Measurements from ENCODE around the gene PEF1.
A peak's percentile ranks its signal among the peaks of the same experiment; 100 is the strongest.

The PEF1 gene

DNA sequence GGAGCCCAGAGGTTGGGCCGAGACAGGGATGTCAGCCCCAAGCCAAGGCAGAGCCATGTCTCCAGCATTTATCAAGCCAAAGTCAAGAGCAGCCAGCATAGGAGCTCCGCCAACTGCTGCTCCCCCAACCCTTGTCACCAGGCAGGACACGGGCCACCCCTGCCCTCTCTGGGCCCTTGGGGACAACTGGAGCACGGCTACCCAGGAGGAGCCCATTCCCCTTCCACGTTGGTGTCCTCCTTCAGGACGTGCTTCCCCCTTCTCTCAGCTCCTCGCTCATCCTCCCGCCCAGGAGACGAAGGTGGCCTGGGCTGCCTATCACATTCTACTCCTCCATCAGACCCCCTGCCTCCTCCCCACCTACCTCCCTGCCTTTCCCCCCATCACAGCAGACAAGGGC is 19.9 kb upstream of the PEF1 start:
- DNase-seq (ENCODE audit: low spot score in 2 of 2), result no peak
- Mint-ChIP-seq H3K4me1 (peaks cover 5% of the 10 kb centered on the region), H3K9me3 (no peaks in the 10 kb centered on the region), H3K4me3 (no peak overlapping the region), H3K36me3 (no peaks in the 10 kb centered on the region), H3K27ac (no peak overlapping the region)
- no peak for ATAC-seq

DNA sequence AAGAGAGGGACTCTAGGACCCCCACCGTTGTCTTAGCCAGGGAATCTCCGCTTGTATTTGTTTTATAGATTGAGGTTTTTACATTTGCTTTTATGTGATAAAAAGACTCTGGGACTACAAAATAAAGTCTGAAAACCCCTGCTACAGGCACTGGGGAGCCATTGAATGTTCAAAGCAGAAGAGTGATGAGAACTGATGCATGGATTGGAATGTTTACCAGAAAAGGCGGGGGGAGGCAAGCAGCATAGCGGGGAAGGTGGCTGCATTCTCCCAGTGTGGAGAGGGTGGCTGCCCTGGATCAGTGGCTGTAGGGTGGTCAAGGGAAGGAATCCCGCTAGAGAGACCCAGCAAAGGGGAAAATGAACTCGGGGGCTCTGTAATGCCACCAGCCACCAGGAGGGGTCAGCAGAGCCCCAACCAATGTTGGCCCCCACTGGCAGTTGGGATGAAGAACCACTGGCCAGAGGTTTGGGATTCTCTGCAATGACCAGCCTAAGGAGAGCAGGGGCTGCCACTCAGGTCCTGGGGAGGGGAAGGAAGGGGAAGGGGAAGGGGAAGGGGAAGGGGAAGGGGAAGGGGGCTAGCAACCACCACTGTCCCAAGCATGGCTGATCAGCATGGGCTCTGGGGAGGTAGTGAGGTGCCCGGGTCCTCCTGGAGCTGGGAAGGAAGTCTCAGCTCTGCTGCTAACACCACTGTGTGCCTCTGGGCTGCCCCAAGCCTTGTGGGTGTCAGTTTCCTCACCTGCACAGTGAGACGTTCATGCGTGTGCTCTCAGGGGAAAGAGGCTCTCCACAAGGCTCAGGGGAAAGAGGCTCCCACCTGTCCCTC is 19.2 kb upstream of the PEF1 start:
- Mint-ChIP-seq H3K4me3 (no peak overlapping the region), H3K4me1 (no peaks in the 10 kb centered on the region), H3K36me3 (no peaks in the 10 kb centered on the region), H3K27ac (no peak overlapping the region), H3K9me3 (no peaks in the 10 kb centered on the region)
- ATAC-seq (no peak), DNase-seq (ENCODE audit: low spot score in 2 of 2) (peak; percentile 65 to 85)

DNA sequence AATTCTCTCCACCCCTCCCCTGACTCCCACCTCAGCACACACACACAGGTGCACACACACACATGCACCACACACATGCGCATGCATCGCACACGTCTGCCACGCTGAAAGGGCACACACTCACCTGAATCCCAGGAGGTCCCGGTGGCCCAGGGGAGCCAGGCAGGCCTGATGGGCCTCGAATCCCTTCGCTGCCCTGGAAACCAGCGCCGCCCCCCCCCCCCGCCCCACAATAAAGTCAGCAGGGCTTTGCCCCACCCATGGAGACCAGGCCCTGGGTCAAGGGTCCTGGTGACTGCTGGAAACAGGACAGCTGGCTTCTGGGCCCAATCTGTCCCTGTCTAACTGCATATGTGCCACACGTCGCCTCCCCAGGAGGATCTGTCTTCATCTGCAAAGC is 17.8 kb upstream of the PEF1 start:
- ATAC-seq, result no peak
- Mint-ChIP-seq H3K4me3 (no peak overlapping the region), H3K4me1 (no peaks in the 10 kb centered on the region), H3K9me3 (no peaks in the 10 kb centered on the region), H3K27ac (no peak overlapping the region), H3K36me3 (no peaks in the 10 kb centered on the region)
- DNase-seq (ENCODE audit: low spot score in 2 of 2), result no peak

DNA sequence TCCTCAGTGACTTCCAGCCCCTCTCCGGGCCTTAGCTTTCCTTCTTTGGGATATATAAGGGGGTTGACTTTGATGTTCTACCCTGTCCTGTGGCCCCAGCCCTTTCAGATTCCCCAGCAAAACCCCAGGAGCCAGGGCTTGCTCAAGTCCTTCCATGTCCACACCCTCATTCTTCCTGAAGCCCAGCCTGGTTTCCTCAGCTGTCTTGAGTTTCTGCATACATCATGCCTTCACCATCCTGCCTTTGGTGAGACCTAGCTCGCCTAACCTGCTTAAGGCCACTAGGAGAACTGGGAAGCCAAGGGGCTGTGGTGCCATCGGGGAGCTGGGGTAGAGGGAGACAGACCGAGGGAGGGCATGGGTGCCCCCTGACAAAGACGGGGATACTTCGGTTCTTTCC is 17.2 kb upstream of the PEF1 start:
- no peak for ATAC-seq
- no peaks in the 10 kb centered on the region for H3K9me3 Mint-ChIP-seq
- H3K4me3 Mint-ChIP-seq, result no peak overlapping the region
- no peak for DNase-seq (ENCODE audit: low spot score in 2 of 2)
- H3K36me3 Mint-ChIP-seq, result no peaks in the 10 kb centered on the region
- H3K27ac Mint-ChIP-seq, result no peak overlapping the region
- H3K4me1 Mint-ChIP-seq, result no peaks in the 10 kb centered on the region

DNA sequence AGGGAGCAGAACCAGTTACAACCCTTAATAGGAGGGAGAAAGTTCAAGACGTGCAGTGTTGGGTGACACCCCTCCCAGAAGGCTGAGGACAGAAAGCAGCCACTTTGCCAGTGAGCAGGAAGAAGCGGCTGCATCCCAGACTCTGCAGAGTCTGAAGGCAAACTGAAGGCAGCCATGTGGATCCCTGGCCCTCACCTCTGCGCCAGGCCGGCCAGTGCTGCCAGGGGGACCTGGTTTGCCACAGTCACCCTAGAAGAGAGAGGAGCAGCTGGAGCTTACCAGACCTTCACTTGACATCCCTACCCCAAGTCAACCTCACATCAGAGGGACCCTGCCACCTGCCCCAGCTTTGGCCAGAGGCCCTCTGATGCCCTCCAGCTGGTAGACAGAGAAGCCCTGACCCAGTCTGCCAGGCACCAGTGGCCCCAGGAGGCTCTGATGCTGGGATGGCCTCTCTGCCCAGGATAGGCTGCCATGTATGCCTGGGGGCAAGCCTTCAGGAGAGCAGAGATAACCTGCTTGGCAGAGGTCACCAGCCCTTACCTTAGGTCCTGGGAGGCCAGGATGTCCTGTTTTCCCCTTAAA is 16.3 kb upstream of the PEF1 start:
- DNase-seq (ENCODE audit: low spot score in 2 of 2), result no peak
- Mint-ChIP-seq H3K9me3 (no peaks in the 10 kb centered on the region), H3K36me3 (no peaks in the 10 kb centered on the region), H3K4me1 (no peaks in the 10 kb centered on the region), H3K4me3 (no peak overlapping the region), H3K27ac (peak overlapping the region; percentile 3)
- ATAC-seq, result no peak

DNA sequence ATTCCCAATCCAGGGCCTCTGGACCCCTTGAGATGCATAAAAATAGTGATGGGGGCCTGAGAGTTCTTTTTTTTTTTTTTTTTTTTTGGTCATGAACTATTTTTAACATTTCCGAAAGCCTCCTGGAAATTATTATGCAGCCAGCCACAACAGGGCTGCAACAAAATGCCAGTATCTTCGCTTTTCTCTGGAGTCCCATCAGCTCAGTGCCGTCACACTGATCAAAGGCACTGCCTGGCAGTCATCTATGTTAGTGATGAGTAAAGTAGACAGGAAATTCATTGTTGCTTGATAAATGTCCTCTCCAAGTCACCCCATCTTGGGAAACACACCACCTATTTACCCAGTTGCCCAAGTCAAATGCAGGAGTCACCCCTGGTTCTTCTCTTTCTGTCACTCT is 15.2 kb upstream of the PEF1 start:
- H3K4me1 Mint-ChIP-seq, result no peaks in the 10 kb centered on the region
- peak overlapping the region; percentile 3 for H3K27ac Mint-ChIP-seq
- no peak overlapping the region for H3K4me3 Mint-ChIP-seq
- H3K9me3 Mint-ChIP-seq, result no peaks in the 10 kb centered on the region
- ATAC-seq (no peak), DNase-seq (ENCODE audit: low spot score in 2 of 2) (no peak)
- no peaks in the 10 kb centered on the region for H3K36me3 Mint-ChIP-seq

DNA sequence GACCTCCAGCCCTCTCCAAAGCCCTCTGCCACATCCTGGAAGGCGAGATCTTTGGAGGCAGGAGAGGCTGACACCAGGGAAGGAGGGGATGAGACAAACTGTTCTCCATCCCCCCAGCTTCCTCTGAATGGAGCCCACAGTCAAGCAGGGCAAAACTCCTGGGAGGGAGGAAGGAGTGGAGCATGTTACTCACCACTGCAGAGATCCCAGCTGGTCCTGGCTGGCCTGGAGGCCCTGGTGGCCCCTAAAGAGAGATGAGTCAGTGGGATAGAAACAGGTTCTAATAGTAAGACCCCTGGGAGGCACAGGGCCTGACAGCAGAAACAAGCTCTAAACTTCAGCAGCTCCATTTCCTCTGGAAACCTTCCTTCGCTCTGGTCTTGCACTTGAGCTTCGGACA is 14.0 kb upstream of the PEF1 start:
- no peaks in the 10 kb centered on the region for H3K9me3 Mint-ChIP-seq
- H3K27ac Mint-ChIP-seq, result peak overlapping the region; percentile 34
- DNase-seq (ENCODE audit: low spot score in 2 of 2) (no peak), ATAC-seq (no peak)
- H3K4me1 Mint-ChIP-seq, result no peaks in the 10 kb centered on the region
- no peak overlapping the region for H3K4me3 Mint-ChIP-seq
- H3K36me3 Mint-ChIP-seq, result no peaks in the 10 kb centered on the region

DNA sequence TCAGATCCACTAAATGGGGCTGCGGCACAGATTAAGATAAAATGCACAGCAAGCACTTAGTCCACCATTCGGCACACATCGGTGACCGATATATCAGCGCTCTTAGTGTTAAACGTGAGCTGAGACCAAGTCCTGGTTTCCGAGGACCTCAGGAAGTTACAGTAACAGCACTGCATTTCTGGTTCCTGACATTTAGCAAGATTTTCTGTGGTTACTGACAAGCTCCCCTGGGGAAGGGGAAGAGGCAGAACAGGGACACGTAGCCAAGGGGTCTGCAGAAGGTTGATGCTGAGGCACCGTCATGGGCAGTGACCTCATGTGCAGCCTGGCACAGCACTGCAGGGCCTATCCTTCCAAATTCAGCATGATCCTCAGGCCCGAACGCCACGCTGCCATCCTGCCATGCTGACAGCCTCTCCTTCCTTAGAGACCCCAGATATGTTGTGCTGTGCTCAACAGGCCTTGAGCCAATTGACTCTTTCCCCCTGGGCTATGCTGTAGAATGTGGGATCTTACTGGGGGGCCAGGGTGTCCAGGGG is 13.4 kb upstream of the PEF1 start:
- ATAC-seq (no peak), DNase-seq (ENCODE audit: low spot score in 2 of 2) (no peak)
- Mint-ChIP-seq H3K9me3 (no peaks in the 10 kb centered on the region), H3K36me3 (no peaks in the 10 kb centered on the region), H3K4me1 (no peaks in the 10 kb centered on the region), H3K27ac (peak overlapping the region; percentile 34), H3K4me3 (no peak overlapping the region)

DNA sequence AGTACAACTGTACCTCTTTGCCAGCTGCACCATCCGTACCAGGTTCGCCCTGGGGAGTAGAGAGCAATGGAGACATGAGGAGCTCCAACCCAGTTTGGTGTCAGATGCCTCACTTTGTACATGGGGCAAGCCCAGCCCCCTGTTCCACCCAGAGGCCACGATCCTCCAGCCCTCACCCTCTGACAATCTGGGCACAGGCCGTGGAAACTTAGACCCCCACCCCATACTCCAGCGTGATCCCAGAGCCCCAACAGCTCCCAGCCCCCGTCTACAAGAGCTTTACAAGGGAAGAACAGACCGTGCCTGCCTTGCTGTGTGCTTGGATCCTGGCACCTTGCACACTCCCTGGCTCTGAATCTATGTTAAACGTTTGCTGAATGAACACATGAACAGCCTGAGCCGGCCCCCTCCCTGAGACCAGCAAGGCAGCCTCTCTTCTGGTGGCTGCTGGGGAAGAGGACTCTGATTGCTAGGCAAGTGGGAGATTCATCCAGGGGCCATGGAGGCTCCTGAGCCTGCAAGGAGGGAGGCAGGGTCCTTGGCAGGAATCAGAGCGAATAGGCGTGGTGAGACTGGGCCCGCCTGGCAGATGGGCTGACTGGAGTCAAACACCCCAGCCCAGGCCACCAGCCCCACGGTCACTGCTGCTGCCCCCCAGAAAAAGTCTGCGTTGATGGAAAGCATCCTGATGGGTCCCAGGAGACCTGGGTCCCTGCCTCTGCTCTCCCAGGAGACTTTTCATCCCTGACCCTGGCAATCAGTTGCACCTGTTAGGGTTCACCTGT is 12.5 kb upstream of the PEF1 start:
- H3K4me1 Mint-ChIP-seq, result no peaks in the 10 kb centered on the region
- H3K9me3 Mint-ChIP-seq, result no peaks in the 10 kb centered on the region
- ATAC-seq, result no peak
- no peak overlapping the region for H3K4me3 Mint-ChIP-seq
- no peaks in the 10 kb centered on the region for H3K36me3 Mint-ChIP-seq
- no peak for DNase-seq (ENCODE audit: low spot score in 2 of 2)
- H3K27ac Mint-ChIP-seq, result peak overlapping the region; percentile 37

DNA sequence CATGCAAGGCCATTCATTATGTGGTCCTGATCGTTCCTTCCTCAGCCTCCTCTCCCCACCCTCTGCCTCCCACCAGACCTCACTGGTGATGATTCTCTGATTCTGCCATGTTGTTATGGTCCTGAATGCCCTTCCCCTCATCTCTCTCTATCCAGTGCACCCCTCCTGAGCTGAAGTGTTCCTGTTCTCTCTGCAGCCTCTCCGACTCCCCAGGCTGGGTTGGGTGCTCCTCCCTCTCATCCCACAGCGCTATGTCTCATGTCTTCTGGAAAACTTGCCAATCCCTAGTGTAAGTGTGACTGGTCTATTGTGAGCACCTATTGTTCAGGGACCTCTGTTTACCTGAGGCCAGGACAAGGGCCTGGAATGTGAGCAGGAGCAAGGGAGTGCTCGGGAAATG is 11.1 kb upstream of the PEF1 start:
- no peak for ATAC-seq
- Mint-ChIP-seq H3K4me1 (no peaks in the 10 kb centered on the region), H3K4me3 (no peak overlapping the region), H3K36me3 (no peaks in the 10 kb centered on the region), H3K27ac (peak overlapping the region; percentile 49), H3K9me3 (no peaks in the 10 kb centered on the region)
- no peak for DNase-seq (ENCODE audit: low spot score in 2 of 2)

DNA sequence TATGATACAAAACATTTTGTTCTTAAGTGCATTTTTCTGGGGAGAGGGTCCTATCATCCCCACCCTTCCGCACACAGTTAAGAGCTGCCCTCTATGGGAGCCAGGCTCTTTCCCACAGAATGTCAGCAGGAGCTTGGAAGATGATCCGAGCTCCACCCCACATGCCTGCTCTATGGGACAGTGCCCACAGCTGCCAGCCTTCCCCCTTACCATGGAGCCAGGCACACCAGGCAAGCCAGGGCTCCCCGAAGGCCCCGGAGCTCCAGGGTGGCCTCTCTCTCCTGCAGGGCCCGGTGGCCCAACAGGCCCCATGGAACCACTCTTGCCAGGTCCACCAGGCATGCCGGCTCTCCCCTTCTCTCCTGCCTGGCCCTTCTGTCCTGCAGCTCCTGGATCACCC is 10.4 kb upstream of the PEF1 start:
- H3K4me1 Mint-ChIP-seq, result no peaks in the 10 kb centered on the region
- no peak for DNase-seq (ENCODE audit: low spot score in 2 of 2)
- no peaks in the 10 kb centered on the region for H3K36me3 Mint-ChIP-seq
- no peak overlapping the region for H3K4me3 Mint-ChIP-seq
- H3K27ac Mint-ChIP-seq, result peak overlapping the region; percentile 49
- no peak for ATAC-seq
- no peaks in the 10 kb centered on the region for H3K9me3 Mint-ChIP-seq

DNA sequence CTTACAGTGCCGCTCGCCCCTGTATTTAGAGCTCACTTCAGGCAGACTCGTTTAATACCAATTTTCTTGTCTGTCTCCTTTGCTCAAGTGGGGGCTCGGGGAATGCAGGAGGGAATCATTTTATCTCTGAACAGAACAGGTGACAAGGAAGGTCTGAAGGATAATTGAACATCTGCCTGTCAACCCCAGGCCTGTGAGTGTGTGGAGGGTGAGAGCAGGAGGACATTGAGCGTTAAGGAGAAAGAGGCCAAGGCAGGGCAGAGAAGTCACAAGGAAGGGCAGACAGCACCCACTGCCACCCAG is 9.7 kb upstream of the PEF1 start:
- no peak overlapping the region for H3K27ac Mint-ChIP-seq

DNA sequence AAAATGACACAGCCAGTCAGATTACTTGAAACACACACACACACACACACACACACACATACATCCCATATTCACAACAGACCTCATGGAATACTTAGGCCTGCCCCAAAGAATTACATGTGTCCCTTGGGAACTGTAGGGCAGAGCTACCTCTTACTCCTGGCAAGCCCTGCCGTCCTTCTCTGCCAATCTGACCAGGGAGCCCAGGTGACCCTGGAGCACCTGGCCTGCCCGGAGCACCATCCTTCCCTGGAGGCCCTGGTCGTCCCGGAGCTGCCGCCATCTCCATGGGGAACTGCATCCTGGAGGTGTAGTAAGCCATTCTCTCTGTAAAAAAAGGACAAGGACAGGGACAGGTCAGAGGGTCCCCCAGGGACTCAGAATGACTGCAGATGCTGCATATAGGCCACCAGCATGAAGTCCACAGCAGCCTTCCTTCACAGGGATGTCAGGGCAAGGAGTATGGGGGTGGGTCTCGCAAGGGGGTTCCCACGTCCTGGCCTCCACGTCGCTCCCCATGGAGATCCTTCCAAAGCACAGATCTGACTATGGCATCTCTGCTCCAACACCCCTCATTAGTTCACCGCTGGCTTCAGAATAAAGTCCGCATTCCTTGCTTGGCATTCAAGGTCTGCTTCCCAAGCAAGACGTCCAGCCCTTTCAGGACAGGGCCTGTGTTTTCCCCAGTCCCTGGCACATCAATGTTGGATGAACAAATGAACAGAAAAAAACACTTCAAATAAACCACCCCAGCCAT is 9.2 kb upstream of the PEF1 start:
- H3K9me3 Mint-ChIP-seq, result no peaks in the 10 kb centered on the region
- H3K36me3 Mint-ChIP-seq, result no peaks in the 10 kb centered on the region
- no peak overlapping the region for H3K27ac Mint-ChIP-seq
- H3K4me3 Mint-ChIP-seq, result no peak overlapping the region
- ATAC-seq, result no peak
- no peaks in the 10 kb centered on the region for H3K4me1 Mint-ChIP-seq
- no peak for DNase-seq (ENCODE audit: low spot score in 2 of 2)

More for the DNA sequence above, 9.7 kb upstream of the PEF1 start:
- Mint-ChIP-seq H3K4me3 (no peak overlapping the region), H3K9me3 (no peaks in the 10 kb centered on the region), H3K4me1 (no peaks in the 10 kb centered on the region), H3K36me3 (no peaks in the 10 kb centered on the region)
- ATAC-seq, result no peak
- DNase-seq (ENCODE audit: low spot score in 2 of 2), result no peak

DNA sequence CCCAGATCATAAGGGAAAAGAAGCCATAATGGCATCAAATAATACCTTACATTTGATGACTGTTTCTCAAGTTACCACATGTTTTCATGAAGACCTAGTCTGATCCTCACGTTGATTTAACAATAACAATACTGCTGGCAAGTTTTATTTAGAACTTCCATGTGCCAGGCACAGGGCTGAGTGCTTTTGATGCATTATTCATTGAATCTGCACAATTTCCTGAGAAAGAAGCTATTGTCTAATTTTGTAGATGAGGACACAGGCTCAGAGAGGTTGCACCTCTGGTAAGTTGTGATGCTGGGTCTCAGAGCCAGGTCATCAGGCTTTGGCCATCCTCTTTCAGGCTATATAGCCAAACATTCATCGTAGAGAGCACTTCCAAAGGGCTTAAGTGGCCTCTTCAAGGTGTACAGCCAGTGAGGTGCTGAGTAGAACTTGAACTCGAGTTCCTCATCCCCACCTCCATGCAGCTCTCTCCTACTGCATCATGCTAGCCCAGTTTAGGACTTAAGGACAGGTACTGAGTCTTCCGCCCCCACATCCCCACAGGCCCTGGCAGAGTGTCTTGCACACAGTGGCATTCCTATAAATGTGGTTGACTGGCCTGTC is 8.3 kb upstream of the PEF1 start:
- Mint-ChIP-seq H3K27ac (no peak overlapping the region), H3K9me3 (no peaks in the 10 kb centered on the region), H3K4me3 (no peak overlapping the region), H3K36me3 (no peaks in the 10 kb centered on the region), H3K4me1 (no peaks in the 10 kb centered on the region)
- ATAC-seq, result no peak
- no peak for DNase-seq (ENCODE audit: low spot score in 2 of 2)

DNA sequence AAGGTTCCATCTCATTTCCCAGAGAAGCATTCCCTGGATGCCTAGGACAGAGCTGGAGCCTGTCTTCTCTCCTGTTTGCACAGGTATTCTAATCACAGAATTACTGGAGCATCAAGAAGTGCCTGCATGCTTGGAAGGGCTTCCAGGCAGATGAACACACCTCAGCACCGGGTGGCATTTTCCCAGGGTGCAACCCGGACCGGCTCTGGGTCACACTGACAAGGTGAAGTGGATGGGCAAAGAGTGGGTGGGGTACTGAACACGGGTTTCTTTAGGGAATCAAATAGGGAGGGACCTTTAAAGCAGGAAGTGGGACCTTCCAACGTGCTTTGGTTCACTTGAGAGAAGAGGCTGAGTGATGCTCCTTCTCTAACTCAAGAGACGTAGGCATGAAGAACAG is 7.1 kb upstream of the PEF1 start:
- H3K4me1 Mint-ChIP-seq, result peaks cover 7% of the 10 kb centered on the region
- no peak overlapping the region for H3K4me3 Mint-ChIP-seq
- ATAC-seq (no peak), DNase-seq (ENCODE audit: low spot score in 2 of 2) (no peak)
- no peaks in the 10 kb centered on the region for H3K9me3 Mint-ChIP-seq
- no peak overlapping the region for H3K27ac Mint-ChIP-seq
- H3K36me3 Mint-ChIP-seq, result no peaks in the 10 kb centered on the region
